Measurements from ENCODE around the gene SCAMP3.
"Not testable (repeated sequence)": the region's sequence is repeated elsewhere in the genome, so short reads cannot be mapped to it uniquely, and the experiment has no call there.

DNA sequence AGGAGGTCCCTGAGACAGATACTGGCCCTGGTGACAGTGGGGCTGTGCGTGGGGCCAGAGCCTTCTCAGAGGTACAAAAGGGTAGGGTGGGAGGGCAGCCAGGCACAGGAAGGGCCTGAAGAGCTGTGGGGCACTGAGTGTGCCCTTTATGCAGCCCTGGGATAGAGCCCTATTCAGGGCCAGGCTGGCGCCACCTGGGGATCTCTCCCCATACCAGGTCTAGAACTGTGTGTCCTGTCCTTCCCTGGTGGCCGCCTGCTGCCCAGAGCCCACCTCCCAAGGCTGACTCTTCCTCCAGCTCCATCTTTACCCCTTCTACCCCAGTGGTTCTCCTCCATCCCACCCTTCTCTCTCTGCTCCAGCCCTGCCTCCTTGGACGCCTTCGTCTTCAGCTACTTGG, 28.7 kb downstream of the SCAMP3 start:
- TF ChIP-seq, protein P1, sequence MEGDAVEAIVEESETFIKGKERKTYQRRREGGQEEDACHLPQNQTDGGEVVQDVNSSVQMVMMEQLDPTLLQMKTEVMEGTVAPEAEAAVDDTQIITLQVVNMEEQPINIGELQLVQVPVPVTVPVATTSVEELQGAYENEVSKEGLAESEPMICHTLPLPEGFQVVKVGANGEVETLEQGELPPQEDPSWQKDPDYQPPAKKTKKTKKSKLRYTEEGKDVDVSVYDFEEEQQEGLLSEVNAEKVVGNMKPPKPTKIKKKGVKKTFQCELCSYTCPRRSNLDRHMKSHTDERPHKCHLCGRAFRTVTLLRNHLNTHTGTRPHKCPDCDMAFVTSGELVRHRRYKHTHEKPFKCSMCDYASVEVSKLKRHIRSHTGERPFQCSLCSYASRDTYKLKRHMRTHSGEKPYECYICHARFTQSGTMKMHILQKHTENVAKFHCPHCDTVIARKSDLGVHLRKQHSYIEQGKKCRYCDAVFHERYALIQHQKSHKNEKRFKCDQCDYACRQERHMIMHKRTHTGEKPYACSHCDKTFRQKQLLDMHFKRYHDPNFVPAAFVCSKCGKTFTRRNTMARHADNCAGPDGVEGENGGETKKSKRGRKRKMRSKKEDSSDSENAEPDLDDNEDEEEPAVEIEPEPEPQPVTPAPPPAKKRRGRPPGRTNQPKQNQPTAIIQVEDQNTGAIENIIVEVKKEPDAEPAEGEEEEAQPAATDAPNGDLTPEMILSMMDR (IDR thresholded peaks at IDR 0.05; ENCODE audit: low read depth, low read length, missing input control), result not testable (repeated sequence)
- TF ChIP-seq FOXA2 (IDR thresholded peaks at IDR 0.05); FOXA1 (IDR thresholded peaks at IDR 0.05); SP1 (IDR thresholded peaks at IDR 0.05); RXRA (IDR thresholded peaks at IDR 0.05); YY1 (IDR thresholded peaks at IDR 0.05); EGR1 (IDR thresholded peaks at IDR 0.05; ENCODE audit: low read depth in 2 of 2); GABPA (IDR thresholded peaks at IDR 0.05 in 1 of 2, conservative IDR thresholded peaks at IDR 0.05 in 1 of 2): not testable (repeated sequence)
- TF ChIP-seq, protein P2, sequence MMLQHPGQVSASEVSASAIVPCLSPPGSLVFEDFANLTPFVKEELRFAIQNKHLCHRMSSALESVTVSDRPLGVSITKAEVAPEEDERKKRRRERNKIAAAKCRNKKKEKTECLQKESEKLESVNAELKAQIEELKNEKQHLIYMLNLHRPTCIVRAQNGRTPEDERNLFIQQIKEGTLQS (IDR thresholded peaks at IDR 0.05), result not testable (repeated sequence)
- TF ChIP-seq, protein P3, sequence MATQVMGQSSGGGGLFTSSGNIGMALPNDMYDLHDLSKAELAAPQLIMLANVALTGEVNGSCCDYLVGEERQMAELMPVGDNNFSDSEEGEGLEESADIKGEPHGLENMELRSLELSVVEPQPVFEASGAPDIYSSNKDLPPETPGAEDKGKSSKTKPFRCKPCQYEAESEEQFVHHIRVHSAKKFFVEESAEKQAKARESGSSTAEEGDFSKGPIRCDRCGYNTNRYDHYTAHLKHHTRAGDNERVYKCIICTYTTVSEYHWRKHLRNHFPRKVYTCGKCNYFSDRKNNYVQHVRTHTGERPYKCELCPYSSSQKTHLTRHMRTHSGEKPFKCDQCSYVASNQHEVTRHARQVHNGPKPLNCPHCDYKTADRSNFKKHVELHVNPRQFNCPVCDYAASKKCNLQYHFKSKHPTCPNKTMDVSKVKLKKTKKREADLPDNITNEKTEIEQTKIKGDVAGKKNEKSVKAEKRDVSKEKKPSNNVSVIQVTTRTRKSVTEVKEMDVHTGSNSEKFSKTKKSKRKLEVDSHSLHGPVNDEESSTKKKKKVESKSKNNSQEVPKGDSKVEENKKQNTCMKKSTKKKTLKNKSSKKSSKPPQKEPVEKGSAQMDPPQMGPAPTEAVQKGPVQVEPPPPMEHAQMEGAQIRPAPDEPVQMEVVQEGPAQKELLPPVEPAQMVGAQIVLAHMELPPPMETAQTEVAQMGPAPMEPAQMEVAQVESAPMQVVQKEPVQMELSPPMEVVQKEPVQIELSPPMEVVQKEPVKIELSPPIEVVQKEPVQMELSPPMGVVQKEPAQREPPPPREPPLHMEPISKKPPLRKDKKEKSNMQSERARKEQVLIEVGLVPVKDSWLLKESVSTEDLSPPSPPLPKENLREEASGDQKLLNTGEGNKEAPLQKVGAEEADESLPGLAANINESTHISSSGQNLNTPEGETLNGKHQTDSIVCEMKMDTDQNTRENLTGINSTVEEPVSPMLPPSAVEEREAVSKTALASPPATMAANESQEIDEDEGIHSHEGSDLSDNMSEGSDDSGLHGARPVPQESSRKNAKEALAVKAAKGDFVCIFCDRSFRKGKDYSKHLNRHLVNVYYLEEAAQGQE (IDR thresholded peaks at IDR 0.05), result not testable (repeated sequence)
